PFSK-1 (cell line): ENCODE results near the gene RASGRF2.

Experiments used
- POLR2AphosphoS5 ChIP-seq: IDR thresholded peaks from 2 replicates; pipeline ENCODE4 v1.6.1; 2012; ENCODE audit warnings: low read depth, mild to moderate bottlenecking, control low read depth, low read length, moderate library complexity
- REST ChIP-seq, 2 experiments: IDR thresholded peaks; 2 replicates each; pipeline versions ENCODE4 v1.6.1 to v1.8.0; 2011 to 2012; ENCODE audit warnings: low read depth in 2 of 2, low read length in 2 of 2, control low read depth in 1 of 2, inconsistent platforms in 1 of 2, mild to moderate bottlenecking in 1 of 2, moderate library complexity in 1 of 2; ENCODE audit not compliant: insufficient read depth in 1 of 2
- TAF1 ChIP-seq: IDR thresholded peaks from 2 replicates; pipeline ENCODE4 v1.6.1; 2012; ENCODE audit warnings: low read length, control low read depth, borderline replicate concordance; ENCODE audit not compliant: insufficient read depth

GRCh38 chr5:81209386-81209785 is 249.2 kb downstream of the RASGRF2 start:
- TF ChIP-seq TAF1: no peak
- TF ChIP-seq POLR2AphosphoS5: no peak
- no peak for TF ChIP-seq REST (IDR thresholded peaks at IDR 0.05; ENCODE audit: insufficient read depth in 1 of 2, low read depth in 2 of 2, low read length in 2 of 2)
